ENCODE results near the gene TWNK.

DNA sequence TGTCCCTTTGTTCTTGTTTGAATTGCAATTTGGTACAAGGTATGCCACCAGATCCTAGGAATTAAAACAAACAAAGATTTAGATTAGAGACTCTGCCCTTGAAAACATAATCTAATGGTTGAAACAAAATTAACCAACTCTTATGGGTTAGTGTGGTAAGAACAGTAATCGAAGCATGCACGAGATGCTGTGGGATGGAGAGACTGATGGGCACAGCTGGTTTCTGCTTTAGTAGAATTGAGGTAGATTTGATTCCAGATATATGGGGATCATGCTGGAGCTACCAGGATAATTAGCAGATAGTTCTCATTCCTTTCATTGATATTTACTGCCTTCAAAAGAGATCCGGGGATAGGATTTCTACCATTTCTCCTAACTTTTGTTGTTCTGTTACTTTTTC, 38.4 kb upstream of the TWNK start:
- TF ChIP-seq, protein P1, sequence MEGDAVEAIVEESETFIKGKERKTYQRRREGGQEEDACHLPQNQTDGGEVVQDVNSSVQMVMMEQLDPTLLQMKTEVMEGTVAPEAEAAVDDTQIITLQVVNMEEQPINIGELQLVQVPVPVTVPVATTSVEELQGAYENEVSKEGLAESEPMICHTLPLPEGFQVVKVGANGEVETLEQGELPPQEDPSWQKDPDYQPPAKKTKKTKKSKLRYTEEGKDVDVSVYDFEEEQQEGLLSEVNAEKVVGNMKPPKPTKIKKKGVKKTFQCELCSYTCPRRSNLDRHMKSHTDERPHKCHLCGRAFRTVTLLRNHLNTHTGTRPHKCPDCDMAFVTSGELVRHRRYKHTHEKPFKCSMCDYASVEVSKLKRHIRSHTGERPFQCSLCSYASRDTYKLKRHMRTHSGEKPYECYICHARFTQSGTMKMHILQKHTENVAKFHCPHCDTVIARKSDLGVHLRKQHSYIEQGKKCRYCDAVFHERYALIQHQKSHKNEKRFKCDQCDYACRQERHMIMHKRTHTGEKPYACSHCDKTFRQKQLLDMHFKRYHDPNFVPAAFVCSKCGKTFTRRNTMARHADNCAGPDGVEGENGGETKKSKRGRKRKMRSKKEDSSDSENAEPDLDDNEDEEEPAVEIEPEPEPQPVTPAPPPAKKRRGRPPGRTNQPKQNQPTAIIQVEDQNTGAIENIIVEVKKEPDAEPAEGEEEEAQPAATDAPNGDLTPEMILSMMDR (IDR thresholded peaks at IDR 0.05 in 4 of 5, conservative IDR thresholded peaks at IDR 0.05 in 1 of 5): no peak
- TF ChIP-seq POLR2A (IDR thresholded peaks at IDR 0.05): no peak
